Measurements from ENCODE around the gene TPO.

Gene TPO

DNA sequence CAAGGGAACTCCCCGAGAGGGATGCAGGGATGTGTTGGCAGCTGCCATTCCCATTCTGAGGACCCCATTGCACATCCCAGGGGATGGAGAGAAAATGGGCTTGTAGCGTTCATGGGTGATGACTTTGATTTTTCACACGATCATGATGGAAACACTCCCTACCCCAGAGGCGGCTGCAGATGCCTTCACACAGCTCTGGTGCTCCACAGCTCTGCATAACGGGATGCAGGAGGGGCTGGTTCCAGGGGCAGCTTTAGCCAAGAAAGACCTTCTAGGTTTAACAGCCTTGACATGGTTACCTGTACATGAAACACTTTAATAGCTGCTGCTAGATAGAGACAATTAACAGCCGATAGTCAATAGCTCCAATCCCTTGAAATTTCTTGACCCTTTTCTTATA, 88.7 kb downstream of the TPO start:
- DNase-seq (ENCODE audit: low spot score) = no peak
- TF ChIP-seq, protein P1, sequence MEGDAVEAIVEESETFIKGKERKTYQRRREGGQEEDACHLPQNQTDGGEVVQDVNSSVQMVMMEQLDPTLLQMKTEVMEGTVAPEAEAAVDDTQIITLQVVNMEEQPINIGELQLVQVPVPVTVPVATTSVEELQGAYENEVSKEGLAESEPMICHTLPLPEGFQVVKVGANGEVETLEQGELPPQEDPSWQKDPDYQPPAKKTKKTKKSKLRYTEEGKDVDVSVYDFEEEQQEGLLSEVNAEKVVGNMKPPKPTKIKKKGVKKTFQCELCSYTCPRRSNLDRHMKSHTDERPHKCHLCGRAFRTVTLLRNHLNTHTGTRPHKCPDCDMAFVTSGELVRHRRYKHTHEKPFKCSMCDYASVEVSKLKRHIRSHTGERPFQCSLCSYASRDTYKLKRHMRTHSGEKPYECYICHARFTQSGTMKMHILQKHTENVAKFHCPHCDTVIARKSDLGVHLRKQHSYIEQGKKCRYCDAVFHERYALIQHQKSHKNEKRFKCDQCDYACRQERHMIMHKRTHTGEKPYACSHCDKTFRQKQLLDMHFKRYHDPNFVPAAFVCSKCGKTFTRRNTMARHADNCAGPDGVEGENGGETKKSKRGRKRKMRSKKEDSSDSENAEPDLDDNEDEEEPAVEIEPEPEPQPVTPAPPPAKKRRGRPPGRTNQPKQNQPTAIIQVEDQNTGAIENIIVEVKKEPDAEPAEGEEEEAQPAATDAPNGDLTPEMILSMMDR (IDR thresholded peaks at IDR 0.05; ENCODE audit: extremely low read depth, missing control alignments) = no peak

DNA sequence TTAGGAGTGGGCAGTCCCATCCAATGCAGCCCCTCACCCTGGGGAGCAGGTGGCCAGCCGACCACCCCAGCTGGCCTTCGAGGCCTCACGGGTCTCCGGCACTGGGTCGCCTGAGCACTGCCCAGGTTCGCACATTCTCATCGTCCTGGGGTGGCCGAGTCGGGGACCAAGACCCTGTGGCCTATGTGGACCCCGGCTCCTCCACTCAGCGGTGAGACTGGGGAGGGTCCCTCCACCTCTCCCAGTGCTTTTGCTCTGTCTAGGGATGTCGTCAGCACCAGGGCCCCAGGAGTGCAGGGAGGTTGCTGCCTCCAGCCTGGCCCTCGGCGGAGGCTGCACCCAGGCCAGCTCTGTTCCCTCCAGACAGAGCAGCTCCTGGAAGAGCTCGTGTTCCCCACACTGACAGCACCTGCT, 89.6 kb downstream of the TPO start:
- TF ChIP-seq, protein P1 (IDR thresholded peaks at IDR 0.05; ENCODE audit: extremely low read depth, missing control alignments) = no peak
- no peak for DNase-seq (ENCODE audit: low spot score)

DNA sequence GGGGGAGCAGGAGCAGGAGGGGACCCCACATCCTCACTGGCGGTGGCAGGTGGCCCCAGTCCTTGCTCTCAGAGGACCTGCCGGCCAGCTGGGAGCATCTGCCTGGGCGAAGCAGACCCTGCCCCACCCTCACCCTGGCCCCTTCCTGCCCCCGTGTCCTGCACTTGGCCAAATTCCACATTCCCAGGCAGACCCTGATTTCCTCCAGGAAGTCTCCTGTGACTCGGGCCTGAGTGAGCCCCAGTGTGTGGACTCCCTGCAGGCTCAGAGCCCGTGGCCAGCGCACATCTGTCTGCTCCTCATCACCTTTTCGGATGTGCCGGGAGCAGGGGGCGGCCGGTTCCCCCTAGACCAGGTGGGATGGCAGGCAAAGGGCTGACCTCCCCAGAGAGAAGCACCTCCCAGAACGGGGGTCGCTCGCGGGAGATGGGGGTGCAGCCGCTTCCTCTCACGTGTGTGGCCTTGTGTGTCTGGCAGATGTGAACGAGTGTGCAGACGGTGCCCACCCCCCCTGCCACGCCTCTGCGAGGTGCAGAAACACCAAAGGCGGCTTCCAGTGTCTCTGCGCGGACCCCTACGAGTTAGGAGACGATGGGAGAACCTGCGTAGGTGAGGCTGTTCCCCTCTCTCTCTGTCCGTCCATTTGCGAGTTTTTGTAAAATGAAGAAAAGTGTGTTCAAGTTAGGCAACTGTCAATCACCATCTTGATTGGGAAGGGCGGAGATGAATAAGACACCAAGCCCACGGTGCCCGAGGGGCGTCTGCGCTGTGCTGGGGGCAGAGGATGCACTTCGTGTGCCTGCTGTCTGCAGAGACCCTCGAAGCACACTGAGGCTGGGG, 90.4 kb downstream of the TPO start:
- TF ChIP-seq, protein P1 (IDR thresholded peaks at IDR 0.05; ENCODE audit: extremely low read depth, missing control alignments) = no peak
- no peak for DNase-seq (ENCODE audit: low spot score)

DNA sequence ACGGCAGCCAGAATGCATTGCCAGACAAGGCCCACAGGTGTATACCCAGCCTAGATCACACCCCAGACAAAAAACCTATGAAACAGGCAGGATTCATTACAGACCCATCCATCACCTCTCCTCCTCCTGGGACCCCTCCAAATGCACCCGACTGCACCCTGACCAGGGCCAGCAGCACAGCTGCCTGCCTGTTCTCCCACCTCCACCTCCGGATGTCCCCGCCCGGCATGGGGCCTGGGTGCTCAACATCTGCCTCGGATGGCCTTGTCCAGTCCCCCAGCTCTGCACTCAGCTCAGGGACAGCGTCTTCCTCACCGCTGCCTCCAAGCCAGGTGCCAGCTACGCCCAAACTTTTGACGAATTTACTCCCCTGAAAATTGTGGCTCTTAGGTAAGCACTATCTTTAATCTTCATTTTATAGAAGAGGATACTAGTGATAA, 91.1 kb downstream of the TPO start:
- TF ChIP-seq, protein P1 (IDR thresholded peaks at IDR 0.05; ENCODE audit: extremely low read depth, missing control alignments) = no peak
- no peak for DNase-seq (ENCODE audit: low spot score)

DNA sequence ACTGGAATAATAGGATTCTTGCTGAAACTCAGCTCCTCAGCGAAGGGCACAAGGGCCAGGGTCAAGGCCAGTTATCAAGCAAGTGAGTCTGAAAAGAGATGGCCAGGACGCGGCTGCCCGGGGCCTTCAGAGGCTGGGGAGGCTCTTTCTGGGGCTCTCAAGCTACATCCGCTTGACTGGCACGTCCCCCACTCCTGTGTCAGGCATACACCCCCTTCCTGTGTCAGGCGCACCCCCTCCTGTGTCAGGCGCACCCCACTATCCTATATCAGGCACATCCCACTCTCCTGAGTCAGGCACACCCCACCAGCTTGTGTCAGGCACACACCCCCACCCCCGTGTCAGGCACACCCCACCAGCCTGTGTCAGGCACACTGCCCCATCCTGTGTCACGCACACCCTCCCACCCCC, 91.8 kb downstream of the TPO start:
- TF ChIP-seq, protein P1 (IDR thresholded peaks at IDR 0.05; ENCODE audit: extremely low read depth, missing control alignments) = no peak
- no peak for DNase-seq (ENCODE audit: low spot score)

DNA sequence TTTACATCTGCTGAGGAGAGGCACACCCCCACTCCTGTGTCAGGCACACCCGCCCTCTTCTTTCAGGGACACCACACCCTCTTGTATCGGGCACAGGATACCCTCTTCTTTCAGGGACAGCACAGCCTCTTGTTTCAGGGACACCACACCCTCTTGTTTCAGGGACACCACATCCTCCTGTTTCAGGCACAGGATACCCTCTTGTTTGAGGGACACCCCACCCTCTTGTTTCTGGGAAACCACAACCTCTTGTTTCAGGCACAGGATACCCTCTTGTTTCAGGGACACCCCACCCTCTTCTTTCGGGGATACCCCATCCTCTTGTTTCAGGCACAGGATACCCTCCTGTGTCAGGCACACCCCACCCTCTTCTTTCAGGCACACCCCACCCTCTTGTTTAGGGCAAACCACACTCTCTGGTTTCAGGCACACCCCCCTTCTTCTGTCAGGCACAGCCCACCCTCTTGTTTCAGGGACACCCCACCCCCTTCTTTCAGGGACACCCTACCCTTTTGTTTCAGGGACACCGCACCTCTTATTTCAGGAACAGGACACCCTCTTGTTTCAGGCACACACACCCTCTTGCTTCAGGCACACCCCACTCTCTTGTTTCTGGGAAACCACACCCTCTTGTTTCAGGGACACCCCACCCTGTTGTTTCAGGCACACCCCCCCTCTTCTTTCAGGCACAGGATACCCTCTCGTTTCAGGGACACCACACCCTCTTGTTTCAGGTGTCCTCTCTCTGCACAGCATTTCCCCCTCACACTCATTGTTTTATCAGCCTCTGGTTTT, 96.2 kb downstream of the TPO start:
- DNase-seq (ENCODE audit: low spot score) = no peak
- TF ChIP-seq, protein P1 (IDR thresholded peaks at IDR 0.05; ENCODE audit: extremely low read depth, missing control alignments) = no peak

DNA sequence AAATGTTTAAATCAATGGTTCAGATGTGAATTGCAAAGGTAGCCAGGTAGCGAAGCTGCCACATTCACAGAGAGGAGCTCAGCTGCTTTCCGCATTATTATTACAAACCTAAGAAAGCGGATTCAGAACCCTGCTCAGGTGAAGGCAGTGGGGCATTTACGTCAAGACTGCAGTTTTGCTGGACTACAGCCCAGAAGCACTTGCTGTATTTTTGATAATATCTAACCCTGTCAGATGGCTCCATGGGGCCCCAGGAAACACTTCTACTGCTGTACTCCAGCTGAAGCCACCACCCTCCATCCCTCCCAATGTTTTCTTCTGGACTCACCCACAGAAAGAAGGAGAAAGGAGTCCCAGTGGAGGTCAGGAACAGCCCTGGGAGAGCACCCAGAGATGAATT, 96.9 kb downstream of the TPO start:
- no peak for DNase-seq (ENCODE audit: low spot score)

More for the DNA sequence above, 96.9 kb downstream of the TPO start:
- TF ChIP-seq, protein P1 (IDR thresholded peaks at IDR 0.05; ENCODE audit: extremely low read depth, missing control alignments) = no peak

All from GM20000 (cell line).